K562 (cell line): Measurements from ENCODE around the gene NKD1. TPM values are rescaled to one million over a fixed set of nuclear protein-coding genes. Genes with fewer than 3 reads are reported as not detected.

Experiments
- ATAC-seq: fragments of 200-7000 bp; cut with Tn5 transposase; 3 replicates; pipeline ENCODE4 v1.9.1; 2020; ENCODE audit warnings: moderate library complexity
- BruUV-seq: library from RNA; stranded (reverse); fragments of 400-500 nt; replicated peaks from 2 replicates; lab custom pipeline; 2021; lab: Mats Ljungman, UMichigan
- CTCF ChIA-PET: fragments of 300-600 bp; formaldehyde crosslinking; extraction: SDS; loops from one replicate; lab custom pipeline; 2021; ENCODE audit warnings: low intra/inter-chr PET ratio; lab: Yijun Ruan, JAX
- POLR2A ChIA-PET: fragments of 300-600, 350-650 bp; sonication (Branson Sonifier 250); formaldehyde crosslinking; extraction: SDS; loops from one replicate; lab custom pipeline; 2021; ENCODE audit warnings: antibody characterized with exemption, inconsistent platforms; lab: Yijun Ruan, JAX
- DNase-seq, 4 experiments: peaks; one replicate each; pipeline versions ENCODE4 v3.0.0 to v3.0.0-alpha.2; 2011 to 2018; ENCODE audit warnings: low spot score in 3 of 4, mixed read lengths in 3 of 4; ENCODE audit errors: extremely low read depth in 1 of 4
- FAIRE-seq: peaks from 2 replicates; lab custom pipeline; 2011; peaks lifted over from hg19 to GRCh38; lab: Jason Lieb, UNC
- H2AFZ ChIP-seq: 2 replicates; pipeline ENCODE4 v1.6.0; 2011; ENCODE audit warnings: low read depth, low read length, control low read depth, inconsistent platforms
- H3K27ac ChIP-seq: fragments of 200-600 bp; 3 replicates; pipeline ENCODE4 v1.8.0; 2011; ENCODE audit warnings: low read depth, mild to moderate bottlenecking, control low read depth, inconsistent platforms, low read length, moderate library complexity, mixed read lengths; ENCODE audit errors: extremely low read depth
- H3K27me3 ChIP-seq, 2 experiments: fragments of 300-600 bp in 1 of 2; 2 replicates in 1 of 2; 3 replicates in 1 of 2; pipeline versions ENCODE4 v1.6.0 to v1.8.0; 2011; ENCODE audit warnings: inconsistent platforms in 2 of 2, low read length in 2 of 2, mild to moderate bottlenecking in 1 of 2, mixed read lengths in 1 of 2, moderate library complexity in 1 of 2; ENCODE audit not compliant: control insufficient read depth in 2 of 2, insufficient read depth in 2 of 2
- H3K36me3 ChIP-seq: fragments of 300-600 bp; 3 replicates; pipeline ENCODE4 v1.8.0; 2011; ENCODE audit warnings: mild to moderate bottlenecking, low read length, inconsistent platforms; ENCODE audit not compliant: control insufficient read depth, insufficient read depth
- H3K4me1 ChIP-seq, 2 experiments: fragments of 200-600 bp in 1 of 2; replicated peaks in 1 of 2; 2 replicates in 1 of 2; 3 replicates in 1 of 2; pipeline versions ENCODE4 v1.5.1 to v1.8.0; 2011; ENCODE audit warnings: inconsistent platforms in 2 of 2, low read length in 2 of 2, mild to moderate bottlenecking in 1 of 2, mixed read lengths in 1 of 2, moderate library complexity in 1 of 2; ENCODE audit not compliant: control insufficient read depth in 2 of 2, insufficient read depth in 2 of 2
- H3K4me2 ChIP-seq: 2 replicates; pipeline ENCODE4 v1.6.1; 2011; ENCODE audit warnings: low read length, control low read depth, inconsistent platforms, mixed read lengths; ENCODE audit not compliant: insufficient read depth
- H3K4me3 ChIP-seq: fragments of 200-600 bp; sonication (generic), shearing (Covaris generic); 2 replicates; pipeline ENCODE4 v1.5.1; 2016; ENCODE audit warnings: control low read depth, inconsistent platforms
- H3K79me2 ChIP-seq: fragments of 200-600 bp; 3 replicates; pipeline ENCODE4 v1.8.0; 2011; ENCODE audit warnings: low read length, inconsistent platforms; ENCODE audit not compliant: control insufficient read depth, insufficient read depth
- H3K9ac ChIP-seq, 2 experiments: 2 replicates each; pipeline versions ENCODE4 v1.6.0 to v1.6.1; 2011; ENCODE audit warnings: low read depth in 2 of 2, low read length in 2 of 2, control low read depth in 1 of 2, inconsistent platforms in 1 of 2, mild to moderate bottlenecking in 1 of 2, mixed read lengths in 1 of 2; ENCODE audit not compliant: insufficient read depth in 1 of 2
- H3K9me1 ChIP-seq: one replicate; pipeline ENCODE4 v1.6.0; 2011; ENCODE audit warnings: inconsistent platforms, mild to moderate bottlenecking, low read length, moderate library complexity; ENCODE audit not compliant: control insufficient read depth, insufficient read depth
- H3K9me3 ChIP-seq: replicated peaks from 2 replicates; pipeline ENCODE4 v1.5.1; 2011; ENCODE audit warnings: low read depth, low read length, inconsistent platforms; ENCODE audit not compliant: control insufficient read depth, insufficient read depth
- H4K20me1 ChIP-seq: replicated peaks from 2 replicates; pipeline ENCODE4 v1.6.1; 2011; ENCODE audit warnings: low read length, inconsistent platforms, mixed read lengths; ENCODE audit not compliant: control insufficient read depth, insufficient read depth
- AFF4 ChIP-seq: sonication (generic); formaldehyde crosslinking; IDR thresholded peaks from 2 replicates; pipeline ENCODE4 v1.8.0; 2023; ENCODE audit warnings: mild to moderate bottlenecking, missing genetic modification reagents
- EWSR1 ChIP-seq: fragments of 450-650 bp; IDR thresholded peaks from 2 replicates; pipeline ENCODE4 v1.6.1; 2018; ENCODE audit warnings: borderline replicate concordance, mild to moderate bottlenecking, low read depth, moderate library complexity; ENCODE audit not compliant: partially characterized antibody
- HDAC2 ChIP-seq: fragments of 450-650 bp; IDR thresholded peaks from 2 replicates; pipeline ENCODE4 v1.6.1; 2016; ENCODE audit warnings: mild to moderate bottlenecking
- ID3 ChIP-seq, 2 experiments: fragments of 250-450 bp in 1 of 2; fragments of 450-650 bp in 1 of 2; sonication (Bioruptor Pico) in 1 of 2; IDR thresholded peaks; 2 replicates each; pipeline versions ENCODE4 v1.6.1 to v1.8.0; 2016 to 2021; ENCODE audit warnings: mild to moderate bottlenecking in 2 of 2, moderate library complexity in 2 of 2, missing compliant biosample characterization in 1 of 2, missing genetic modification characterization in 1 of 2
- MCM3 ChIP-seq: fragments of 450-650 bp; IDR thresholded peaks from 2 replicates; pipeline ENCODE4 v1.6.1; 2016
- POLR2AphosphoS5 ChIP-seq: IDR thresholded peaks from 2 replicates; pipeline ENCODE4 v1.6.1; 2011; ENCODE audit warnings: mild to moderate bottlenecking, low read depth, low read length, moderate library complexity; ENCODE audit not compliant: control insufficient read depth, insufficient read depth
- POLR3G ChIP-seq: IDR thresholded peaks from 2 replicates; pipeline ENCODE4 v1.6.1; 2011; ENCODE audit not compliant: insufficient read length, insufficient replicate concordance; ENCODE audit errors: extremely low read depth
- ZNF184 ChIP-seq: sonication (generic); formaldehyde crosslinking; IDR thresholded peaks from 2 replicates; pipeline ENCODE4 v1.5.0; 2020; ENCODE audit warnings: missing genetic modification reagents
- ZNF197 ChIP-seq: fragments of 200-800 bp; sonication (Bioruptor generic); IDR thresholded peaks from 2 replicates; pipeline ENCODE4 v1.6.1; 2016; ENCODE audit warnings: low read depth, missing genetic modification characterization, missing compliant biosample characterization
- ZNF24 ChIP-seq: fragments of 450-650 bp; IDR thresholded peaks from 2 replicates; pipeline ENCODE4 v1.6.1; 2016
- ZSCAN32 ChIP-seq: fragments of 450-650 bp; formaldehyde crosslinking; IDR thresholded peaks from 2 replicates; pipeline ENCODE4 v1.4.0; 2020; ENCODE audit warnings: mild to moderate bottlenecking, moderate library complexity
- WGBS: fragments of 100-300 bp; shearing (Covaris generic); methylation state at CpG from one replicate; pipeline ENCODE4 v1.1.6; 2016; ENCODE audit warnings: low coverage, mixed read lengths; ENCODE audit not compliant: insufficient coverage; ENCODE audit errors: missing lambda C conversion rate; 5-methylcytosine and 5-hydroxymethylcytosine counted together
- in situ Hi-C: fragments of 300-500 bp; cut with MboI; formaldehyde crosslinking; loops from 4 replicates; pipeline ENCODE4 v1.15.0; 2018; ENCODE audit warnings: inconsistent platforms, mixed read lengths
- intact Hi-C: fragments of 100-400 bp; cut with micrococcal nuclease; formaldehyde crosslinking; loops from 2 replicates; pipeline ENCODE4 v1.14.2; 2022
- polyA plus RNA-seq, 8 experiments: library from polyadenylated mRNA; depleted of rRNA in 4 of 8; stranded (reverse) in 5 of 8; unstranded in 3 of 8; fragments of >200 nt; fragmentation: Nextera tagmentation in 2 of 8; fragmentation: Illumina TruSeq in 1 of 8; extraction: Ambion mirVana in 2 of 8; extraction: Trizol in 1 of 8; gene quantifications; 2 replicates each; pipeline versions ENCODE4 v1.2.1 to v1.2.3, GENCODE V29; 2011 to 2014; ENCODE audit warnings: inconsistent platforms in 1 of 8, missing spikeins in 1 of 8
- total RNA-seq, 7 experiments: library from RNA; depleted of rRNA in 6 of 7; stranded (reverse); fragments of >200 nt in 6 of 7; fragmentation: Illumina TruSeq in 2 of 7; extraction: Trizol in 2 of 7; gene quantifications; 2 replicates each; pipeline versions ENCODE4 v1.2.1 to v1.2.3, GENCODE V29; 2011 to 2021; ENCODE audit warnings: low replicate concordance in 1 of 7
- TF ChIP-seq, protein P1 (sequence below): IDR thresholded peaks from 2 replicates; pipeline ENCODE4 v1.6.1; 2016; ENCODE audit warnings: missing genetic modification characterization, missing compliant biosample characterization
- TF ChIP-seq, protein P2 (sequence below): sonication (generic); formaldehyde crosslinking; IDR thresholded peaks from 2 replicates; pipeline ENCODE4 v1.8.0; 2022; ENCODE audit warnings: mild to moderate bottlenecking, missing genetic modification reagents
- TF ChIP-seq, protein P3 (sequence below): sonication (generic); formaldehyde crosslinking; IDR thresholded peaks from 2 replicates; pipeline ENCODE4 v1.8.1; 2023; ENCODE audit warnings: mild to moderate bottlenecking, missing genetic modification reagents, moderate library complexity

The NKD1 gene
- total and polyA plus RNA-seq, 9 of the 15 experiments (the other 6 are each of a cell fraction or from before 2014, with no cell fraction given) = under 0.01 to 0.24 (median 0.04) TPM; not detected in 2

DNA sequence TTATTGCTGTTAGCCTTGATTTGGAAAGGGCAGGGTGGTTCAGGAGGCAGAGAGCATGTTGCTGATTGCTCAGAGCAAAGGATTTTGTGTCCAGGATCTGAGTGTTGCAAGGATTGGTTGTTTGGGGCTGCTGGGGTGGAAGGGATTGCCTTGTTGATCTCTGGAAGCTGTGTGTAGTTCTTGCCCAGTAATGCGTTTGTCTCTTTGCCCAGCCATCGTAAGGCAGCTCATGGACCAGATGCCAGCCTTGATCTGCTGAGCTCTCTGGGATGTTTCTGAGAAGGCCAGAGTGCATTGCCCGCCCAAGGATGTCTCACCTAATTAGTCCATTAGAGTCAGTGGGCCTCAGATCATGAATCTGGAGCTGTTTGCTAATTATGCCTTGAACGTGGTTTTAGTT lies 33.6 kb downstream of the NKD1 start:
- intact Hi-C loops = no loop called here
- no peak overlapping the region for H3K4me3 ChIP-seq
- no peak overlapping the region for H2AFZ ChIP-seq
- no peak for DNase-seq
- H3K9me3 ChIP-seq = no peaks in the 10 kb centered on the region
- FAIRE-seq = no peak
- H3K4me1 ChIP-seq = peaks cover 0 to 3% of the 10 kb centered on the region in 2 experiments; a peak in 1 of 5 replicates
- H3K79me2 ChIP-seq = no peaks in the 10 kb centered on the region
- POLR2A ChIA-PET = no interaction called here
- no TSS peak for BruUV-seq
- H3K27ac ChIP-seq = no peak overlapping the region
- no peak overlapping the region for H3K9ac ChIP-seq
- H3K9me1 ChIP-seq = no peaks in the 10 kb centered on the region
- in situ Hi-C loops = no loop called here
- CTCF ChIA-PET = no interaction called here
- WGBS = 0% methylated on average over 4 of the region's 4 CpGs
- H3K36me3 ChIP-seq = no peaks in the 10 kb centered on the region
- no peaks in the 10 kb centered on the region for H4K20me1 ChIP-seq
- H3K4me2 ChIP-seq = no peak overlapping the region
- H3K27me3 ChIP-seq = peaks cover 9 to 49% of the 10 kb centered on the region in 2 experiments; a peak in 4 of 5 replicates
- no peak for ATAC-seq
- TF ChIP-seq MCM3 (no peak), ZNF184 (CRISPR knock-in tag) (no peak), EWSR1 (no peak), AFF4 (CRISPR knock-in tag) (no peak), ID3 (CRISPR knock-in tag; IDR thresholded peaks at IDR 0.05) (no peak), ID3 (tag; IDR thresholded peaks at IDR 0.05) (no peak), POLR3G (no peak), ZNF197 (CRISPR knock-in tag) (no peak), POLR2AphosphoS5 (no peak), HDAC2 (no peak), ZNF24 (no peak), ZSCAN32 (CRISPR knock-in tag) (no peak)
- TF ChIP-seq, protein P1, sequence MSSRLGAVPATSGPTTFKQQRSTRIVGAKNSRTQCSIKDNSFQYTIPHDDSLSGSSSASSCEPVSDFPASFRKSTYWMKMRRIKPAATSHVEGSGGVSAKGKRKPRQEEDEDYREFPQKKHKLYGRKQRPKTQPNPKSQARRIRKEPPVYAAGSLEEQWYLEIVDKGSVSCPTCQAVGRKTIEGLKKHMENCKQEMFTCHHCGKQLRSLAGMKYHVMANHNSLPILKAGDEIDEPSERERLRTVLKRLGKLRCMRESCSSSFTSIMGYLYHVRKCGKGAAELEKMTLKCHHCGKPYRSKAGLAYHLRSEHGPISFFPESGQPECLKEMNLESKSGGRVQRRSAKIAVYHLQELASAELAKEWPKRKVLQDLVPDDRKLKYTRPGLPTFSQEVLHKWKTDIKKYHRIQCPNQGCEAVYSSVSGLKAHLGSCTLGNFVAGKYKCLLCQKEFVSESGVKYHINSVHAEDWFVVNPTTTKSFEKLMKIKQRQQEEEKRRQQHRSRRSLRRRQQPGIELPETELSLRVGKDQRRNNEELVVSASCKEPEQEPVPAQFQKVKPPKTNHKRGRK = no peak
- TF ChIP-seq, protein P2, sequence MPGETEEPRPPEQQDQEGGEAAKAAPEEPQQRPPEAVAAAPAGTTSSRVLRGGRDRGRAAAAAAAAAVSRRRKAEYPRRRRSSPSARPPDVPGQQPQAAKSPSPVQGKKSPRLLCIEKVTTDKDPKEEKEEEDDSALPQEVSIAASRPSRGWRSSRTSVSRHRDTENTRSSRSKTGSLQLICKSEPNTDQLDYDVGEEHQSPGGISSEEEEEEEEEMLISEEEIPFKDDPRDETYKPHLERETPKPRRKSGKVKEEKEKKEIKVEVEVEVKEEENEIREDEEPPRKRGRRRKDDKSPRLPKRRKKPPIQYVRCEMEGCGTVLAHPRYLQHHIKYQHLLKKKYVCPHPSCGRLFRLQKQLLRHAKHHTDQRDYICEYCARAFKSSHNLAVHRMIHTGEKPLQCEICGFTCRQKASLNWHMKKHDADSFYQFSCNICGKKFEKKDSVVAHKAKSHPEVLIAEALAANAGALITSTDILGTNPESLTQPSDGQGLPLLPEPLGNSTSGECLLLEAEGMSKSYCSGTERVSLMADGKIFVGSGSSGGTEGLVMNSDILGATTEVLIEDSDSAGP (CRISPR knock-in tag) = no peak
- TF ChIP-seq, protein P3, sequence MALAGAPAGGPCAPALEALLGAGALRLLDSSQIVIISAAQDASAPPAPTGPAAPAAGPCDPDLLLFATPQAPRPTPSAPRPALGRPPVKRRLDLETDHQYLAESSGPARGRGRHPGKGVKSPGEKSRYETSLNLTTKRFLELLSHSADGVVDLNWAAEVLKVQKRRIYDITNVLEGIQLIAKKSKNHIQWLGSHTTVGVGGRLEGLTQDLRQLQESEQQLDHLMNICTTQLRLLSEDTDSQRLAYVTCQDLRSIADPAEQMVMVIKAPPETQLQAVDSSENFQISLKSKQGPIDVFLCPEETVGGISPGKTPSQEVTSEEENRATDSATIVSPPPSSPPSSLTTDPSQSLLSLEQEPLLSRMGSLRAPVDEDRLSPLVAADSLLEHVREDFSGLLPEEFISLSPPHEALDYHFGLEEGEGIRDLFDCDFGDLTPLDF (CRISPR knock-in tag) = no peak
